ENCODE results near the gene HOATZ. TPM values are rescaled to one million over a fixed set of nuclear protein-coding genes. Genes with fewer than 3 reads are reported as not detected.

HOATZ gene
- total RNA-seq, 4 donors from 2014 or later: not detected

GRCh38 chr11:111559800-111560464 is 45.4 kb downstream of the HOATZ start:
- Histone ChIP-seq H3K9me3 (no peaks in the 10 kb centered on the region), H3K27me3 (no peaks in the 10 kb centered on the region), H3K36me3 (no peaks in the 10 kb centered on the region), H3K4me3 (no peak overlapping the region), H3K4me1 (peaks cover 0 to 3% (median 1%) of the 10 kb centered on the region in 4 donors), H3K27ac (peak overlapping the region in 1 of 4 donors; percentile 25)
- in situ Hi-C loops (cut with MboI; ENCODE audit: low pct_ligation_motif_present in 1 of 4, low pct_unique_long_range_greater_than_20kb in 1 of 4, low sequenced_read_pairs in 3 of 4): no loop called here
- no peak for TF ChIP-seq POLR2AphosphoS5 (IDR thresholded peaks at IDR 0.05)
- no peak for TF ChIP-seq POLR2A (IDR thresholded peaks at IDR 0.05)
- no peak for TF ChIP-seq EP300 (IDR thresholded peaks at IDR 0.05; ENCODE audit: low read depth)
- TF ChIP-seq CTCF (IDR thresholded peaks at IDR 0.05): no peak
- intact Hi-C loops (cut with DNase I; ENCODE audit: low total_unique reads): loop anchor here (10.0 kb wide), 1 partner anchor 285 kb away; no protein-coding TSS in a partner anchor
- WGBS, 2 donors (ENCODE audit: low coverage in 1 of 2): 58 to 83% methylated on average over 5 to 11 of the region's 11 CpGs
- no peak for DNase-seq

- no peak overlapping the region for H3K4me3 ChIP-seq
- no peak overlapping the region for H3K27ac ChIP-seq
- TF ChIP-seq POLR2AphosphoS5 (IDR thresholded peaks at IDR 0.05): no peak
- no peak for TF ChIP-seq EP300 (IDR thresholded peaks at IDR 0.05; ENCODE audit: low read depth)
- TF ChIP-seq CTCF (IDR thresholded peaks at IDR 0.05): no peak
- no peak for TF ChIP-seq POLR2A (IDR thresholded peaks at IDR 0.05)
- in situ Hi-C loops (cut with MboI; ENCODE audit: low pct_ligation_motif_present in 1 of 4, low pct_unique_long_range_greater_than_20kb in 1 of 4, low sequenced_read_pairs in 3 of 4) (no loop called here), intact Hi-C loops (cut with DNase I; ENCODE audit: low total_unique reads) (loop anchor here (10.0 kb wide), 1 partner anchor 284 kb away; no protein-coding TSS in a partner anchor)
- H3K9me3 ChIP-seq: no peaks in the 10 kb centered on the region
- H3K27me3 ChIP-seq: no peaks in the 10 kb centered on the region
- 89 to 94% methylated on average over 3 of the region's 3 CpGs for WGBS, 2 donors (ENCODE audit: low coverage in 1 of 2)
- peaks cover 0 to 3% (median 1%) of the 10 kb centered on the region in 4 donors for H3K4me1 ChIP-seq
- no peak for DNase-seq
- H3K36me3 ChIP-seq: no peaks in the 10 kb centered on the region
These were observed 46.2 kb downstream of the HOATZ start for GRCh38 chr11:111560800-111561199.

DNA sequence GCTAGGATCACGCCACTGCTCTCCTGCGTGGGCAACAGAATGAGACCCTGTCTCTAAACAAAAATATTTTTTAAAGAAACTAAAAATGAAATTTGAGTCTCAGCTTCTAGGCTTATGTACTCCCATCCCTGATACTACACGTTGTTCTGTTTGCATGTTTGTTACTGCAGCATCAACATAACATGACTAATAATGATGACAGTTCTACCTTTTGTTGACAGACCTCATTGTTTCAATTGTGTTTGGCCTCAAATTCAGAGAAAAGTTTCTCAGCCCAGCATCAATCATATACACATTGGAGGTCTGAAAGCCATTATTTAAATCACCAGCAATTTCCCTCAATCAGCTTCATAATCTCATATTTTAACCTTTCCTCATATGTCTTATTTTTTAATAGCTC is 46.7 kb downstream of the HOATZ start:
- Histone ChIP-seq H3K9me3 (no peaks in the 10 kb centered on the region), H3K4me3 (no peak overlapping the region), H3K27ac (no peak overlapping the region), H3K36me3 (no peaks in the 10 kb centered on the region), H3K27me3 (no peaks in the 10 kb centered on the region), H3K4me1 (peaks cover 0 to 3% (median 1%) of the 10 kb centered on the region in 4 donors)
- intact Hi-C loops (cut with DNase I; ENCODE audit: low total_unique reads) (loop anchor here (10.0 kb wide), 1 partner anchor 283 kb away; no protein-coding TSS in a partner anchor), in situ Hi-C loops (cut with MboI; ENCODE audit: low pct_ligation_motif_present in 1 of 4, low pct_unique_long_range_greater_than_20kb in 1 of 4, low sequenced_read_pairs in 3 of 4) (no loop called here)
- 67 to 81% methylated on average over 3 of the region's 3 CpGs for WGBS, 2 donors (ENCODE audit: low coverage in 1 of 2)
- no peak for DNase-seq
- TF ChIP-seq POLR2A (IDR thresholded peaks at IDR 0.05): no peak
- no peak for TF ChIP-seq CTCF (IDR thresholded peaks at IDR 0.05)
- TF ChIP-seq POLR2AphosphoS5 (IDR thresholded peaks at IDR 0.05): no peak
- no peak for TF ChIP-seq EP300 (IDR thresholded peaks at IDR 0.05; ENCODE audit: low read depth)

DNA sequence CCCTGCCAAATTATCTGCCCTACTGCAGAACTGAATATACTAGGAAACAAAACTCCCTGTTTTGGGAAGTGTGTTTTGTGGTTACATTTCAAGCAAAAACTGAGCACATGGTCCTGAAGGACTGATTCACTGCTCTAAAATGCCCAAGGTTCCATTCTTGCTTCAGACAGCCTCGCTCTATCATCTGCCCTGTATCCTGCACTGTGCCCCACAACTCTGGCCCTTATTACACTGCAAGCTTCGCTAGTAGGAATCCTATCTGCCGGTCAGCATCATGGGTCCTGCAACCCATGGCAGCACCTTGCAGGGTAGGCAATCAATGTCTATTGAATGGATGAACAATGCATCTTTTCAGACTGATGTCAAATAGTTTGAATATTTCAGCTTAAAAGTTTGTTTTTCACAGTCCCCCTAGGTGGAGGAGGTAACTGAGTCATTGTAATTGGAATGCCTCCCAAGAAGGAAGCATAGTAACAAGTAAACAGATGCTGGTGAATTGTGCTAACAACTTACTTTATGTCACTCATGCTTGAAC is 47.3 kb downstream of the HOATZ start:
- TF ChIP-seq POLR2AphosphoS5 (IDR thresholded peaks at IDR 0.05): no peak
- TF ChIP-seq POLR2A (IDR thresholded peaks at IDR 0.05): no peak
- TF ChIP-seq EP300 (IDR thresholded peaks at IDR 0.05; ENCODE audit: low read depth): no peak
- no peak for TF ChIP-seq CTCF (IDR thresholded peaks at IDR 0.05)
- WGBS, 2 donors (ENCODE audit: low coverage in 1 of 2): 61% methylated on average over 3 of the region's 3 CpGs; no CpG with 5 or more reads in 1 of the 2 donors
- Histone ChIP-seq H3K9me3 (no peaks in the 10 kb centered on the region), H3K4me3 (no peak overlapping the region), H3K27me3 (no peaks in the 10 kb centered on the region), H3K4me1 (peaks cover 0 to 3% (median 1%) of the 10 kb centered on the region in 4 donors), H3K36me3 (no peaks in the 10 kb centered on the region), H3K27ac (no peak overlapping the region)
- in situ Hi-C loops (cut with MboI; ENCODE audit: low pct_ligation_motif_present in 1 of 4, low pct_unique_long_range_greater_than_20kb in 1 of 4, low sequenced_read_pairs in 3 of 4) (no loop called here), intact Hi-C loops (cut with DNase I; ENCODE audit: low total_unique reads) (loop anchor here (10.0 kb wide), 1 partner anchor 283 kb away; no protein-coding TSS in a partner anchor)
- no peak for DNase-seq

All from transverse colon (tissue), 4 donors.